Esophagus squamous epithelium (tissue), 4 donors: ENCODE results near the gene AMMECR1.

Source experiments
- POLR2A ChIP-seq, 4 donors: fragments of 450-650 bp; IDR thresholded peaks; one replicate each; pipeline ENCODE4 v1.6.1; 2017; ENCODE audit warnings: antibody characterized with exemption in 4 of 4, mild to moderate bottlenecking in 4 of 4, moderate library complexity in 3 of 4
- TF ChIP-seq, protein P1 (sequence below), 6 experiments: fragments of 450-650 bp in 4 of 6; fragments of 200-600 bp in 2 of 6; sonication (generic) in 2 of 6; IDR thresholded peaks; one replicate each; pipeline ENCODE4 v1.5.1; 2016 to 2019; ENCODE audit warnings: antibody characterized with exemption in 6 of 6, mild to moderate bottlenecking in 4 of 6, moderate library complexity in 4 of 6

DNA sequence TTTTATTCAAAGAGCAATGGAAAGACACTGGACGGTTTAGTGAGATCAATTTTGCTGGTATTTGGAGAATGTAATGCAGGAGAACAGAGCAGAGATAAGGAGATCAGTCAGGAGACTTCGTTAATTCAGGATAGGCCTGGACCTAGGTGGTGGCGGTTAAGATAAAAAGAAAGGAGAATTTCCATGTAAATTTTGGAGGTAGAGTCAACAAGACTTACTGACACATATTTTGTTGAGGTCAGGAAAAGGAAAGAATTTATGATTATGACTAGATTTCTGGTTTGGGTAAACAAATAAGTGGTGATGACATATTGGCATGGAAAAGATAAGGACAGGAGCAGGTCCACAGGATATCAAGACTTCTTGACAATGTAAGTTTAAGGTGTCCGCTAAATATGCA is 8.8 kb upstream of the AMMECR1 start:
- TF ChIP-seq, protein P1, sequence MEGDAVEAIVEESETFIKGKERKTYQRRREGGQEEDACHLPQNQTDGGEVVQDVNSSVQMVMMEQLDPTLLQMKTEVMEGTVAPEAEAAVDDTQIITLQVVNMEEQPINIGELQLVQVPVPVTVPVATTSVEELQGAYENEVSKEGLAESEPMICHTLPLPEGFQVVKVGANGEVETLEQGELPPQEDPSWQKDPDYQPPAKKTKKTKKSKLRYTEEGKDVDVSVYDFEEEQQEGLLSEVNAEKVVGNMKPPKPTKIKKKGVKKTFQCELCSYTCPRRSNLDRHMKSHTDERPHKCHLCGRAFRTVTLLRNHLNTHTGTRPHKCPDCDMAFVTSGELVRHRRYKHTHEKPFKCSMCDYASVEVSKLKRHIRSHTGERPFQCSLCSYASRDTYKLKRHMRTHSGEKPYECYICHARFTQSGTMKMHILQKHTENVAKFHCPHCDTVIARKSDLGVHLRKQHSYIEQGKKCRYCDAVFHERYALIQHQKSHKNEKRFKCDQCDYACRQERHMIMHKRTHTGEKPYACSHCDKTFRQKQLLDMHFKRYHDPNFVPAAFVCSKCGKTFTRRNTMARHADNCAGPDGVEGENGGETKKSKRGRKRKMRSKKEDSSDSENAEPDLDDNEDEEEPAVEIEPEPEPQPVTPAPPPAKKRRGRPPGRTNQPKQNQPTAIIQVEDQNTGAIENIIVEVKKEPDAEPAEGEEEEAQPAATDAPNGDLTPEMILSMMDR (IDR thresholded peaks at IDR 0.05) = no peak
- no peak for TF ChIP-seq POLR2A (IDR thresholded peaks at IDR 0.05)
